H9 (cell line): Measurements from ENCODE around the gene GPC1. TPM values are rescaled to one million over a fixed set of nuclear protein-coding genes. Genes with fewer than 3 reads are reported as not detected.

ENCODE experiments used
- DNase-seq: peaks from one replicate; pipeline ENCODE4 v3.0.0-alpha.2; 2017
- H2AFZ ChIP-seq: one replicate; pipeline ENCODE4 v1.6.1; 2013; ENCODE audit warnings: mild to moderate bottlenecking, low read length, control low read depth, moderate library complexity
- H2AK5ac ChIP-seq: 2 replicates; pipeline ENCODE4 v1.6.1; 2013; ENCODE audit warnings: low read length, control low read depth, mixed read lengths; ENCODE audit not compliant: insufficient read length
- H2BK120ac ChIP-seq: one replicate; pipeline ENCODE4 v1.6.1; 2013; ENCODE audit warnings: low read depth, mild to moderate bottlenecking, low read length, control low read depth, inconsistent platforms; ENCODE audit not compliant: poor library complexity, severe bottlenecking
- H2BK12ac ChIP-seq: 2 replicates; pipeline ENCODE4 v1.6.1; 2013; ENCODE audit warnings: low read length, control low read depth, mixed read lengths, low read depth; ENCODE audit not compliant: insufficient read length
- H2BK15ac ChIP-seq: 2 replicates; pipeline ENCODE4 v1.6.1; 2013; ENCODE audit warnings: low read depth, low read length, control low read depth
- H2BK20ac ChIP-seq: one replicate; pipeline ENCODE4 v1.6.1; 2013; ENCODE audit warnings: low read depth, mild to moderate bottlenecking, low read length, control low read depth, inconsistent platforms; ENCODE audit not compliant: poor library complexity, severe bottlenecking
- H2BK5ac ChIP-seq: 2 replicates; pipeline ENCODE4 v1.6.1; 2013; ENCODE audit warnings: low read length, control low read depth, mixed read lengths; ENCODE audit not compliant: insufficient read length
- H3K14ac ChIP-seq: 2 replicates; pipeline ENCODE4 v1.6.1; 2013; ENCODE audit warnings: low read length, control low read depth; ENCODE audit not compliant: insufficient read depth
- H3K18ac ChIP-seq: 2 replicates; pipeline ENCODE4 v1.6.1; 2013; ENCODE audit warnings: low read depth, mild to moderate bottlenecking, mixed read lengths, low read length, control low read depth; ENCODE audit not compliant: insufficient read length
- H3K23ac ChIP-seq: 2 replicates; pipeline ENCODE4 v1.6.1; 2013; ENCODE audit warnings: low read length, control low read depth, mixed read lengths, low read depth; ENCODE audit not compliant: insufficient read length
- H3K23me2 ChIP-seq: 2 replicates; pipeline ENCODE4 v1.6.1; 2013; ENCODE audit warnings: low read depth, mild to moderate bottlenecking, mixed read lengths, low read length, control low read depth; ENCODE audit not compliant: insufficient read length, poor library complexity, severe bottlenecking
- H3K27ac ChIP-seq: 2 replicates; pipeline ENCODE4 v1.5.1; 2013; ENCODE audit warnings: low read length, control low read depth, mixed read lengths, low read depth; ENCODE audit not compliant: insufficient read length
- H3K27me3 ChIP-seq: 2 replicates; pipeline ENCODE4 v1.6.1; 2013; ENCODE audit warnings: low read length, control low read depth, inconsistent platforms; ENCODE audit not compliant: insufficient read depth
- H3K4ac ChIP-seq: 2 replicates; pipeline ENCODE4 v1.6.1; 2013; ENCODE audit warnings: low read depth, mild to moderate bottlenecking, control low read depth, inconsistent platforms, low read length, moderate library complexity
- H3K4me1 ChIP-seq: 2 replicates; pipeline ENCODE4 v1.6.1; 2013; ENCODE audit warnings: low read length, control low read depth, inconsistent platforms; ENCODE audit not compliant: insufficient read depth
- H3K4me2 ChIP-seq: 2 replicates; pipeline ENCODE4 v1.6.1; 2013; ENCODE audit warnings: low read length, control low read depth, mixed read lengths; ENCODE audit not compliant: insufficient read length, insufficient read depth
- H3K56ac ChIP-seq: 2 replicates; pipeline ENCODE4 v1.6.1; 2013; ENCODE audit warnings: low read depth, mild to moderate bottlenecking, mixed read lengths, low read length, control low read depth; ENCODE audit not compliant: insufficient read length
- H3K79me1 ChIP-seq: 2 replicates; pipeline ENCODE4 v1.6.1; 2013; ENCODE audit warnings: low read depth, mild to moderate bottlenecking, moderate library complexity, low read length, control low read depth, inconsistent platforms; ENCODE audit not compliant: insufficient read depth, poor library complexity, severe bottlenecking
- H3K79me2 ChIP-seq: 2 replicates; pipeline ENCODE4 v1.6.1; 2013; ENCODE audit warnings: low read length, control low read depth, inconsistent platforms; ENCODE audit not compliant: insufficient read depth
- H3K9ac ChIP-seq: 2 replicates; pipeline ENCODE4 v1.6.1; 2013; ENCODE audit warnings: low read length, control low read depth, mixed read lengths; ENCODE audit not compliant: insufficient read length; ENCODE audit errors: extremely low read depth
- H3K9me3 ChIP-seq: one replicate; pipeline ENCODE4 v1.6.1; 2013; ENCODE audit warnings: low read depth, low read length, inconsistent platforms; ENCODE audit not compliant: control insufficient read depth
- H3T11ph ChIP-seq: one replicate; pipeline ENCODE4 v1.6.1; 2013; ENCODE audit warnings: mild to moderate bottlenecking, low read length, control low read depth, inconsistent platforms
- H4K20me1 ChIP-seq: one replicate; pipeline ENCODE4 v1.6.1; 2013; ENCODE audit not compliant: control insufficient read depth, insufficient read length, insufficient read depth
- H4K5ac ChIP-seq: 2 replicates; pipeline ENCODE4 v1.6.1; 2013; ENCODE audit warnings: low read depth, mild to moderate bottlenecking, mixed read lengths, low read length, control low read depth; ENCODE audit not compliant: insufficient read length
- H4K8ac ChIP-seq: replicated peaks from 2 replicates; pipeline ENCODE4 v1.6.1; 2013; ENCODE audit warnings: low read length, control low read depth, mixed read lengths, low read depth; ENCODE audit not compliant: insufficient read length
- H4K91ac ChIP-seq: 2 replicates; pipeline ENCODE4 v1.6.1; 2013; ENCODE audit warnings: low read depth, mild to moderate bottlenecking, moderate library complexity, mixed read lengths, low read length, control low read depth; ENCODE audit not compliant: insufficient read length
- H3K27ac Mint-ChIP-seq, 3 experiments: 2 replicates in 2 of 3; 3 replicates in 1 of 3; pipeline ENCODE4 v1.8.0; 2020 to 2021; ENCODE audit warnings: mixed read lengths in 3 of 3, mild to moderate bottlenecking in 1 of 3, moderate library complexity in 1 of 3
- H3K27me3 Mint-ChIP-seq: 2 replicates; pipeline ENCODE4 v1.8.0; 2021; ENCODE audit warnings: low read depth, mild to moderate bottlenecking, moderate library complexity, mixed read lengths
- H3K36me3 Mint-ChIP-seq, 3 experiments: 2 replicates in 2 of 3; 3 replicates in 1 of 3; pipeline ENCODE4 v1.8.0; 2020 to 2021; ENCODE audit warnings: low read depth in 3 of 3, mixed read lengths in 3 of 3; ENCODE audit not compliant: insufficient read depth in 1 of 3
- H3K4me1 Mint-ChIP-seq, 2 experiments: 2 replicates each; pipeline ENCODE4 v1.8.0; 2020; ENCODE audit warnings: mixed read lengths in 2 of 2
- H3K4me3 Mint-ChIP-seq, 2 experiments: 2 replicates in 1 of 2; 3 replicates in 1 of 2; pipeline ENCODE4 v1.8.0; 2020 to 2021; ENCODE audit warnings: mild to moderate bottlenecking in 2 of 2, mixed read lengths in 2 of 2, moderate library complexity in 1 of 2
- H3K9me3 Mint-ChIP-seq, 2 experiments: 2 replicates in 1 of 2; 3 replicates in 1 of 2; pipeline ENCODE4 v1.8.0; 2020; ENCODE audit warnings: mild to moderate bottlenecking in 2 of 2, mixed read lengths in 2 of 2, moderate library complexity in 1 of 2
- WGBS: extraction: QIAGEN DNeasy Blood & Tissue Kit; methylation state at CpG from one replicate; pipeline ENCODE4 v1.1.7; 2013; ENCODE audit warnings: missing lambda C conversion rate, low lambda C conversion rate, mixed read lengths; ENCODE audit not compliant: insufficient read length; ENCODE audit errors: extremely low coverage; 5-methylcytosine and 5-hydroxymethylcytosine counted together
- total RNA-seq: library from RNA; stranded (reverse); gene quantifications from 2 replicates; pipeline ENCODE4 v1.2.1, GENCODE V29; 2021
- TF ChIP-seq, protein P1 (sequence below): fragments of 200-600 bp; sonication (generic); conservative IDR thresholded peaks from 3 replicates; pipeline ENCODE4 v1.8.0; 2021; ENCODE audit warnings: antibody characterized with exemption, mild to moderate bottlenecking

GPC1 gene
- total RNA-seq, 1 experiment from 2014 or later, result 39.4 TPM

DNA sequence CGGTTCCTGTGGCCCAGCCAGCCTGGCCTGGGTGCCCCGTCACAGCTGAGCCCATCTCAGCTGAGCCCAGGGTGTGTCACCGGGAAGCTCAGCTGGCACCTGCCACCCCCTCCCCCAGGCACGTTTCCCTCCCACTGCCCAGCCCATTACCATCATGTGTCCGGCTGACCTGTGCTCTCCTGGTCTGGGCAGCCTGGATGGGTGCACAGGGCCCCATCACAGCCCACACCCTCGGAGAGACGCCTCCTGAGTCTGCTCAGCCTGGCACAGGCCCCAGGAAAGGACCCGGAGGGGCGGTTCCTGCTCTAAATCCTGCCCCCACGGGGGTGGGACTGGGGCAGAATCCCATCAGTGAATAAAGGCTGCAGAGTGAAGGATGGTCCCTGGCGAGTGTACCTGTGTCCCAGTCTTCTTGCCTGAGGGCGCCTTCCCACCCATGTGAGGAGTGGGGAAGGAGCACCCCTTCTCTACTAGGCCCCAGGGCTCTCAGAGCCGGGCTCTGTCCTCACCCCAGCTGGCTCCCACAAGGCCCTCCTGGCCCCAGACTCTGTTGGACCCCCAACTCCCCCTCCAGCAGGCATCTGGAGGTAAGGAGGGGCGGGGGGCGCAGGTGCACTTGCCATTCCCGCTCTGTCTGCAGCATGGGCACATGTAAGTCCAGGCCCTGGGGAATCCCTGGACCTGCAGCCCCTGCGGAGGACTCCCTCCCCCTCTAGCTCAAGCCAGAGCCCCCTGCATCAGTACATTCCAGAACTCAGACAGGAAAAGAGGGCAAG, 21.2 kb downstream of the GPC1 start:
- Histone ChIP-seq H3K27ac (no peak overlapping the region), H3K56ac (no peak overlapping the region), H2BK120ac (no peak overlapping the region), H2BK20ac (no peak overlapping the region), H2AFZ (no peak overlapping the region), H3K14ac (no peak overlapping the region), H2BK5ac (no peak overlapping the region), H4K8ac (no peak overlapping the region), H4K5ac (no peak overlapping the region), H4K91ac (no peak overlapping the region), H3K23me2 (peaks cover 8% of the 10 kb centered on the region), H2BK15ac (no peak overlapping the region), H3K18ac (no peak overlapping the region), H4K20me1 (no peaks in the 10 kb centered on the region), H3K9me3 (no peaks in the 10 kb centered on the region), H3K23ac (no peak overlapping the region), H3K9ac (no peak overlapping the region), H2AK5ac (no peak overlapping the region), H3K27me3 (peaks cover 15% of the 10 kb centered on the region; the same call in 1 of the 2 replicates), H3K79me2 (no peaks in the 10 kb centered on the region), H3K79me1 (no peaks in the 10 kb centered on the region), H3K4me2 (no peak overlapping the region), H3K4ac (no peak overlapping the region), H3T11ph (no peak overlapping the region), H3K4me1 (peaks cover 3% of the 10 kb centered on the region; the same call in 1 of the 2 replicates), H2BK12ac (no peak overlapping the region)
- Mint-ChIP-seq H3K36me3 (peaks cover 0 to 2% (median 0%) of the 10 kb centered on the region in 3 experiments; a peak in 2 of 7 replicates), H3K4me3 (peak overlapping the region; percentile 39 to 55; a peak in 3 of 5 replicates), H3K9me3 (no peaks in the 10 kb centered on the region), H3K27ac (no peak overlapping the region), H3K27me3 (peaks cover 35% of the 10 kb centered on the region), H3K4me1 (peaks cover 33 to 43% of the 10 kb centered on the region in 2 experiments)
- no CpG with 5 or more reads among the region's 17 CpGs for WGBS
- TF ChIP-seq, protein P1, sequence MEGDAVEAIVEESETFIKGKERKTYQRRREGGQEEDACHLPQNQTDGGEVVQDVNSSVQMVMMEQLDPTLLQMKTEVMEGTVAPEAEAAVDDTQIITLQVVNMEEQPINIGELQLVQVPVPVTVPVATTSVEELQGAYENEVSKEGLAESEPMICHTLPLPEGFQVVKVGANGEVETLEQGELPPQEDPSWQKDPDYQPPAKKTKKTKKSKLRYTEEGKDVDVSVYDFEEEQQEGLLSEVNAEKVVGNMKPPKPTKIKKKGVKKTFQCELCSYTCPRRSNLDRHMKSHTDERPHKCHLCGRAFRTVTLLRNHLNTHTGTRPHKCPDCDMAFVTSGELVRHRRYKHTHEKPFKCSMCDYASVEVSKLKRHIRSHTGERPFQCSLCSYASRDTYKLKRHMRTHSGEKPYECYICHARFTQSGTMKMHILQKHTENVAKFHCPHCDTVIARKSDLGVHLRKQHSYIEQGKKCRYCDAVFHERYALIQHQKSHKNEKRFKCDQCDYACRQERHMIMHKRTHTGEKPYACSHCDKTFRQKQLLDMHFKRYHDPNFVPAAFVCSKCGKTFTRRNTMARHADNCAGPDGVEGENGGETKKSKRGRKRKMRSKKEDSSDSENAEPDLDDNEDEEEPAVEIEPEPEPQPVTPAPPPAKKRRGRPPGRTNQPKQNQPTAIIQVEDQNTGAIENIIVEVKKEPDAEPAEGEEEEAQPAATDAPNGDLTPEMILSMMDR, result no peak
- no peak for DNase-seq
